Occipital lobe (tissue), 2 donors: ENCODE measurements around the gene AIFM3. TPM values are rescaled to one million over a fixed set of nuclear protein-coding genes. Genes with fewer than 3 reads are reported as not detected.
"Not testable (repeated sequence)": the region's sequence is repeated elsewhere in the genome, so short reads cannot be mapped to it uniquely, and the experiment has no call there.

Source experiments
- DNase-seq: peaks from one replicate; lab custom pipeline; 2025; lab: John Stamatoyannopoulos, UW
- total RNA-seq: library from RNA; depleted of rRNA; stranded (reverse); fragments of >200 nt; gene quantifications from one replicate; pipeline ENCODE4 v1.2.3, GENCODE V29; 2014

The AIFM3 gene
- total RNA-seq, 1 donor from 2014 or later: 4.2 TPM

GRCh38 chr22:20957683-20958431 lies 9.2 kb upstream of the AIFM3 start:
- DNase-seq: no peak

GRCh38 chr22:20959578-20960461 lies 7.2 kb upstream of the AIFM3 start:
- DNase-seq: no peak

- DNase-seq: no peak
Measured at GRCh38 chr22:20960609-20961008, 6.4 kb upstream of the AIFM3 start.

GRCh38 chr22:20962491-20962945 lies 4.5 kb upstream of the AIFM3 start:
- no peak for DNase-seq

GRCh38 chr22:20963201-20964052 lies 3.6 kb upstream of the AIFM3 start:
- no peak for DNase-seq

- no peak for DNase-seq
Measured at GRCh38 chr22:20964090-20964798, 2.8 kb upstream of the AIFM3 start.

GRCh38 chr22:20964799-20965103 lies 2.3 kb upstream of the AIFM3 start:
- DNase-seq: no peak

- DNase-seq: no peak
Measured at GRCh38 chr22:20965104-20965887, 1.8 kb upstream of the AIFM3 start.

- DNase-seq: no peak
Measured at GRCh38 chr22:20965888-20966855, 883 bp upstream of the AIFM3 start.

GRCh38 chr22:20967697-20968211 lies 699 bp downstream of the AIFM3 start:
- DNase-seq: no peak

GRCh38 chr22:20968281-20968977 lies 1.4 kb downstream of the AIFM3 start:
- DNase-seq: no peak

GRCh38 chr22:20970939-20971657 lies 4.0 kb downstream of the AIFM3 start:
- no peak for DNase-seq

GRCh38 chr22:20972014-20972694 lies 5.1 kb downstream of the AIFM3 start:
- not testable (repeated sequence) for DNase-seq

GRCh38 chr22:20972933-20973577 lies 6.0 kb downstream of the AIFM3 start:
- no peak for DNase-seq

- no peak for DNase-seq
Measured at GRCh38 chr22:20973634-20974286, 6.7 kb downstream of the AIFM3 start.
